ENCODE data around the gene MASP2. TPM values are rescaled to one million over a fixed set of nuclear protein-coding genes. Genes with fewer than 3 reads are reported as not detected.

MASP2 gene
- total RNA-seq, 4 donors from 2014 or later = 0.16 TPM; not detected in 3

DNA sequence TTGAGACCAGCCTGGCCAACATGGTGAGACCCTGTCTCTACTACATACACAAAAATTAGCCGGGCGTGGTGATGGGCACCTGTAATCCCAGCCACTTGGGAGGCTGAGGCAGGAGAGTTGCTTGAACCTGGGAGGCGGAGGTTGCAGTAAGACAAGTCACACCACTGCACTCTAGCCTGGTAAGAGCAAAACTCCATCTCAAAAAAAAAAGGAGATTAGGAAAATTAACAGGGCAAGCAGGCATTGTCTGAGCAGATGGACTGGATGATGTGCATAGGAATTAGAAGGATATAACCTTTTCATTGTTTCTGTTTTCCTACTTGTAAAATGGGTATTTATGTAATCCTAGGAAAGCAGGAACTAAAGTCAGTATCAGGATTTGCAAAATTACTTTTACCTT, 19.0 kb downstream of the MASP2 start:
- Histone ChIP-seq H3K36me3 (peaks cover 0 to 55% of the 10 kb centered on the region in 2 donors), H3K4me1 (no peaks in the 10 kb centered on the region), H3K27me3 (no peaks in the 10 kb centered on the region), H3K9me3 (no peaks in the 10 kb centered on the region), H3K27ac (no peak overlapping the region), H3K4me3 (no peak overlapping the region)
- no peak for ATAC-seq
- in situ Hi-C loops (cut with MboI; ENCODE audit: low sequenced_read_pairs in 4 of 4) (loop anchor here in 1 of 4 donors (25.0 kb wide), 1 partner anchor 609 kb away; no protein-coding TSS in a partner anchor), intact Hi-C loops (cut with DNase I; ENCODE audit: low total_unique reads) (no loop called here)
- DNase-seq = no peak
- TF ChIP-seq POLR2A (IDR thresholded peaks at IDR 0.05) = no peak
- TF ChIP-seq CTCF (IDR thresholded peaks at IDR 0.05 in 4 of 5, conservative IDR thresholded peaks at IDR 0.05 in 1 of 5) = no peak

GRCh38 chr1:11027316-11027715, 19.7 kb downstream of the MASP2 start:
- no peak for DNase-seq
- Histone ChIP-seq H3K9me3 (no peaks in the 10 kb centered on the region), H3K4me1 (no peaks in the 10 kb centered on the region), H3K36me3 (peaks cover 0 to 62% of the 10 kb centered on the region in 2 donors), H3K27me3 (no peaks in the 10 kb centered on the region), H3K4me3 (no peak overlapping the region), H3K27ac (no peak overlapping the region)
- in situ Hi-C loops (cut with MboI; ENCODE audit: low sequenced_read_pairs in 4 of 4) (loop anchor here in 1 of 4 donors (25.0 kb wide), 1 partner anchor 610 kb away; no protein-coding TSS in a partner anchor), intact Hi-C loops (cut with DNase I; ENCODE audit: low total_unique reads) (no loop called here)
- ATAC-seq = no peak
- no peak for TF ChIP-seq CTCF (IDR thresholded peaks at IDR 0.05 in 4 of 5, conservative IDR thresholded peaks at IDR 0.05 in 1 of 5)
- no peak for TF ChIP-seq POLR2A (IDR thresholded peaks at IDR 0.05)

DNA sequence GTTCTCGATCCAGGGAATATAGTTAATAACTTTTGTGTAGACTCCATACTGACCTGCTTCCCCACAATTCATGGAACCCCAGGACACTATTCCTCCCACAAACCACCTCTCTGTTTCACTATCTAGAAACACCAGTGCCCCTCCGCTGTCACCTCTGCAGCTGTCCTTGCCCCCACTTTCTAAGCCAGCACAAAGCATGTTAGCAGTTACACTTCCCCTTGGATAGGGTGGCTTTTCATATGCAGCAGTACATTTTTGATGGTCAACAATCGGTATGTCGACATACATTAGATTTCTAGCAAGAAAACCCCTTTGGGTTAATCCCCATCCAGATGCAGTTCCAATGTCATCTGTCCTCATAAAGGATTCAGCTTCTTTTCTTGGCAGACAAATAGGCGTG, 20.1 kb downstream of the MASP2 start:
- ATAC-seq (no peak), DNase-seq (no peak)
- Histone ChIP-seq H3K4me3 (no peak overlapping the region), H3K36me3 (peaks cover 0 to 66% of the 10 kb centered on the region in 2 donors), H3K9me3 (no peaks in the 10 kb centered on the region), H3K4me1 (no peaks in the 10 kb centered on the region), H3K27me3 (no peaks in the 10 kb centered on the region), H3K27ac (no peak overlapping the region)
- intact Hi-C loops (cut with DNase I; ENCODE audit: low total_unique reads) = no loop called here
- in situ Hi-C loops (cut with MboI; ENCODE audit: low sequenced_read_pairs in 4 of 4) = loop anchor here in 1 of 4 donors (25.0 kb wide), 1 partner anchor 610 kb away; no protein-coding TSS in a partner anchor
- no peak for TF ChIP-seq CTCF (IDR thresholded peaks at IDR 0.05 in 4 of 5, conservative IDR thresholded peaks at IDR 0.05 in 1 of 5)
- no peak for TF ChIP-seq POLR2A (IDR thresholded peaks at IDR 0.05)

GRCh38 chr1:11026052-11026451, 21.0 kb downstream of the MASP2 start:
- Histone ChIP-seq H3K4me1 (no peaks in the 10 kb centered on the region), H3K4me3 (no peak overlapping the region), H3K36me3 (peaks cover 0 to 74% of the 10 kb centered on the region in 2 donors), H3K27ac (no peak overlapping the region), H3K9me3 (no peaks in the 10 kb centered on the region), H3K27me3 (no peaks in the 10 kb centered on the region)
- DNase-seq (no peak), ATAC-seq (no peak)
- in situ Hi-C loops (cut with MboI; ENCODE audit: low sequenced_read_pairs in 4 of 4) = loop anchor here in 1 of 4 donors (25.0 kb wide), 1 partner anchor 611 kb away; no protein-coding TSS in a partner anchor
- intact Hi-C loops (cut with DNase I; ENCODE audit: low total_unique reads) = no loop called here
- TF ChIP-seq CTCF (IDR thresholded peaks at IDR 0.05 in 4 of 5, conservative IDR thresholded peaks at IDR 0.05 in 1 of 5) = no peak
- TF ChIP-seq POLR2A (IDR thresholded peaks at IDR 0.05) = no peak

DNA sequence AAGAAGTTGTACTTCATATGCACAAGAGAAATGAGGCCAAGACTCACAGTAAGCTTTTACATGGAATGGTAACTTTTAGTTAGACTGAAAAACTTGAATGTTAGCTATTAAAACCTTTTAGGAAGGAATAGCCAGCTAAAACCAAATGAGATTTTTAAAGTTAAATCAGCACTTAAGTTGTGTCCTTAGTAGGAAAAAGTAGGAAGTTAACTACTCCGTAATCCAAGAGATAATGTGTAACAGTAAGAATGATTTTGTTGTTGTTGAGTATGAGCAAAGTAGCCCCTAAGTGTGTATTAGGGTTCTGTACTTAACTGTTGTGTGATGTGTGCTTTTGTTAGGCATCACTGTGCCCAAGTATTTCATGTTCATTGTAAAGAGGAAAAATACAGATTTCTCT, 21.4 kb downstream of the MASP2 start:
- Histone ChIP-seq H3K36me3 (peaks cover 0 to 78% of the 10 kb centered on the region in 2 donors), H3K4me1 (no peaks in the 10 kb centered on the region), H3K9me3 (no peaks in the 10 kb centered on the region), H3K4me3 (no peak overlapping the region), H3K27me3 (no peaks in the 10 kb centered on the region), H3K27ac (no peak overlapping the region)
- ATAC-seq = no peak
- intact Hi-C loops (cut with DNase I; ENCODE audit: low total_unique reads) (no loop called here), in situ Hi-C loops (cut with MboI; ENCODE audit: low sequenced_read_pairs in 4 of 4) (loop anchor here in 1 of 4 donors (25.0 kb wide), 1 partner anchor 612 kb away; no protein-coding TSS in a partner anchor)
- no peak for DNase-seq
- TF ChIP-seq POLR2A (IDR thresholded peaks at IDR 0.05) = no peak
- TF ChIP-seq CTCF (IDR thresholded peaks at IDR 0.05 in 4 of 5, conservative IDR thresholded peaks at IDR 0.05 in 1 of 5) = no peak

Data from gastrocnemius medialis (tissue), 4 donors.